Cerebellar nuclear complex (tissue), 1 donor: ENCODE results near the gene RSAD2.

Experiments
- DNase-seq, 2 experiments: peaks; one replicate each; lab custom pipeline; 2025; lab: John Stamatoyannopoulos, UW

RSAD2 gene

GRCh38 chr2:6945087-6945813 is 67.7 kb downstream of the RSAD2 start:
- no peak for DNase-seq

- DNase-seq, result no peak
Measured at GRCh38 chr2:6945821-6946220, 68.2 kb downstream of the RSAD2 start.

- DNase-seq, result no peak
Measured at GRCh38 chr2:6946722-6947121, 69.1 kb downstream of the RSAD2 start.
